Lung (tissue), 12 donors: ENCODE measurements around the gene SHISA8. TPM values are rescaled to one million over a fixed set of nuclear protein-coding genes. Genes with fewer than 3 reads are reported as not detected.
"Not testable (repeated sequence)": the region's sequence is repeated elsewhere in the genome, so short reads cannot be mapped to it uniquely, and the experiment has no call there.

Source experiments
- ATAC-seq: fragments of 200-7000 bp; cut with Tn5 transposase; one replicate; pipeline ENCODE4 v1.9.1; 2020; ENCODE audit warnings: moderate number of reproducible peaks; ENCODE audit not compliant: insufficient read depth, low FRiP score
- DNase-seq, 3 donors: peaks; one replicate each; pipeline ENCODE4 v3.0.0-alpha.2; 2013 to 2017
- H3K27ac ChIP-seq, 2 donors: one replicate each; pipeline ENCODE4 v1.5.1; 2013; ENCODE audit warnings: mild to moderate bottlenecking in 2 of 2, moderate library complexity in 2 of 2, control low read depth in 1 of 2, inconsistent platforms in 1 of 2, low read depth in 1 of 2, low read length in 1 of 2
- H3K27me3 ChIP-seq, 3 donors: one replicate each; pipeline ENCODE4 v1.5.1; 2013; ENCODE audit warnings: low read length in 2 of 3; ENCODE audit not compliant: control insufficient read depth in 3 of 3, insufficient read depth in 3 of 3
- H3K36me3 ChIP-seq, 4 donors: one replicate each; pipeline ENCODE4 v1.5.1; 2013; ENCODE audit warnings: low read length in 4 of 4, mild to moderate bottlenecking in 1 of 4, moderate library complexity in 1 of 4; ENCODE audit not compliant: control insufficient read depth in 4 of 4, insufficient read depth in 4 of 4
- H3K4me1 ChIP-seq, 5 donors: one replicate each; pipeline ENCODE4 v1.5.1; 2013; ENCODE audit warnings: low read length in 5 of 5, mild to moderate bottlenecking in 2 of 5, moderate library complexity in 1 of 5; ENCODE audit not compliant: control insufficient read depth in 5 of 5, insufficient read depth in 5 of 5
- H3K4me3 ChIP-seq: one replicate; pipeline ENCODE4 v1.5.1; 2013; ENCODE audit warnings: mild to moderate bottlenecking, control low read depth, moderate library complexity
- H3K9ac ChIP-seq, 2 donors: one replicate each; pipeline ENCODE4 v1.5.1; 2013; ENCODE audit warnings: low read length in 2 of 2, control low read depth in 1 of 2; ENCODE audit not compliant: insufficient read depth in 1 of 2
- H3K9me3 ChIP-seq, 4 donors: one replicate each; pipeline ENCODE4 v1.5.1; 2013; ENCODE audit warnings: low read length in 3 of 4, mild to moderate bottlenecking in 1 of 4, moderate library complexity in 1 of 4; ENCODE audit not compliant: control insufficient read depth in 4 of 4, insufficient read depth in 3 of 4
- CTCF ChIP-seq: IDR thresholded peaks from 2 replicates; pipeline ENCODE4 v1.5.1; 2012; ENCODE audit warnings: mild to moderate bottlenecking; ENCODE audit errors: control extremely low read depth, extremely low read depth
- WGBS, 2 donors: extraction: QIAGEN DNeasy Blood & Tissue Kit; methylation state at CpG; one replicate each; pipeline ENCODE4 v1.1.7; 2013; 5-methylcytosine and 5-hydroxymethylcytosine counted together
- polyA plus RNA-seq, 2 donors: library from polyadenylated mRNA; stranded (reverse); fragments of 200-250 nt; gene quantifications; one replicate each; pipeline ENCODE4 v1.2.1, GENCODE V29; 2013
- total RNA-seq, 2 donors: library from RNA; depleted of rRNA in 1 of 2; stranded (reverse); fragments of >200 nt in 1 of 2; gene quantifications; one replicate each; pipeline ENCODE4 v1.2.1, GENCODE V29; 2014 to 2021
- donor health status: control.
- donor health status: control.
- donor health status: Bipolar disorder and iron deficiency.
- donor health status: healthy.
- donor health status: DM: yes; HTN: yes; CAD: no.

The SHISA8 gene
- total and polyA plus RNA-seq, 4 donors, result 0.02 to 0.34 TPM; not detected in 2

- peaks cover 0 to 8% (median 5%) of the 10 kb centered on the region in 5 donors for H3K4me1 ChIP-seq
- H3K27me3 ChIP-seq, result no peaks in the 10 kb centered on the region
- no peak overlapping the region for H3K9ac ChIP-seq
- peaks cover 0 to 6% (median 2%) of the 10 kb centered on the region in 4 donors for H3K36me3 ChIP-seq
- WGBS, 2 donors, result 91 to 97% methylated on average over 7 of the region's 7 CpGs
- H3K9me3 ChIP-seq, result no peaks in the 10 kb centered on the region
- no peak overlapping the region for H3K4me3 ChIP-seq
- TF ChIP-seq CTCF, result no peak
- H3K27ac ChIP-seq, result no peak overlapping the region
- DNase-seq, result no peak
- ATAC-seq, result no peak
These were observed 34.6 kb upstream of the SHISA8 start for GRCh38 chr22:41949297-41949965.

- not testable (repeated sequence) for DNase-seq, H3K27ac ChIP-seq, H3K27me3 ChIP-seq, H3K9me3 ChIP-seq, H3K9ac ChIP-seq, H3K36me3 ChIP-seq, H3K4me3 ChIP-seq, H3K4me1 ChIP-seq, ATAC-seq
- WGBS, 2 donors, result 86 to 100% methylated on average over 8 of the region's 8 CpGs
These were observed 34.0 kb upstream of the SHISA8 start for GRCh38 chr22:41948928-41949296.

- Histone ChIP-seq H3K36me3 (peaks cover 0 to 10% (median 2%) of the 10 kb centered on the region in 4 donors), H3K27me3 (no peaks in the 10 kb centered on the region), H3K27ac (no peak overlapping the region), H3K9ac (no peak overlapping the region), H3K4me1 (peaks cover 0 to 8% (median 5%) of the 10 kb centered on the region in 5 donors), H3K9me3 (no peaks in the 10 kb centered on the region), H3K4me3 (no peak overlapping the region)
- no peak for DNase-seq
- ATAC-seq, result no peak
- 81 to 94% methylated on average over 2 of the region's 2 CpGs for WGBS, 2 donors
- no peak for TF ChIP-seq CTCF
These were observed 33.3 kb upstream of the SHISA8 start for GRCh38 chr22:41948142-41948541.

GRCh38 chr22:41947424-41948080 is 32.7 kb upstream of the SHISA8 start:
- no peaks in the 10 kb centered on the region for H3K27me3 ChIP-seq
- no peaks in the 10 kb centered on the region for H3K9me3 ChIP-seq
- H3K27ac ChIP-seq, result no peak overlapping the region
- DNase-seq, result no peak
- 71 to 76% methylated on average over 21 of the region's 21 CpGs for WGBS, 2 donors
- no peak for ATAC-seq
- peaks cover 0 to 11% (median 2%) of the 10 kb centered on the region in 4 donors for H3K36me3 ChIP-seq
- H3K4me3 ChIP-seq, result no peak overlapping the region
- H3K9ac ChIP-seq, result peak overlapping the region in 1 of 2 donors; percentile 81
- TF ChIP-seq CTCF, result no peak
- peaks cover 0 to 8% (median 5%) of the 10 kb centered on the region in 5 donors for H3K4me1 ChIP-seq
